ENCODE data around the gene CFAP73. TPM values are rescaled to one million over a fixed set of nuclear protein-coding genes. Genes with fewer than 3 reads are reported as not detected.

The CFAP73 gene
- total and polyA plus RNA-seq, 2 of the 8 experiments (the other 6 are each of a cell fraction or from before 2014, with no cell fraction given), result 0.45 to 0.56 TPM

DNA sequence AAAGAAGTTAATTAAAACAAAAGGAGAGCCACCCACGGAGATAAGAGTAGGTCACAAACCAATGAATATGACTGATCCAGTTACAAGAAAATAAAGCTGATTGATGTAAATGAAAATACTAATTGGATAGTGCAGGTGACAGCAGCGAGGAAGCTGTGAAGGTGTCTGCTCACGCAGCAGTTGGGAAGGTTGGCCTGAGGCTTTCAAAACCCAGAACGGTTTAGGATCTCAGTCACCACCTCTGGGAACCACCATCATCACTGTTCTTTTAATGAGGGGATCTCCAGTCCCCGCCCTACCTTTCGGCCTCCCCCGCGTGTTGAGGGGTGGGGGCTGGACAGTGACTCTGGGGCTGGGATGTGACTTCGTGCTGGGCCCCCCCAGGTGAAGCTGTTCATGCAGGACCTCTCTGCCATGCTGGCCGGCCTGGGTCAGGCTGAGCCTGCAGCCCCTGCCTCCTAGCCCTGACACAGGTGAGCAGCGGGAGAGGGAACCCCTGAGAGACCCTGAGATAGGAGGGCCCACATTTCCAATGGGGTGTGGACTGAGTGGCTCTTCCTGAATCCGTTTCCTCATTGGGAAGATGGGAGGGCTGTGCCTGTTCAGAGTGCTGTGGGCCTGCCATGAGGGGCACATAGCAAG is 7.8 kb downstream of the CFAP73 start (continued):
- TF ChIP-seq, protein P1, sequence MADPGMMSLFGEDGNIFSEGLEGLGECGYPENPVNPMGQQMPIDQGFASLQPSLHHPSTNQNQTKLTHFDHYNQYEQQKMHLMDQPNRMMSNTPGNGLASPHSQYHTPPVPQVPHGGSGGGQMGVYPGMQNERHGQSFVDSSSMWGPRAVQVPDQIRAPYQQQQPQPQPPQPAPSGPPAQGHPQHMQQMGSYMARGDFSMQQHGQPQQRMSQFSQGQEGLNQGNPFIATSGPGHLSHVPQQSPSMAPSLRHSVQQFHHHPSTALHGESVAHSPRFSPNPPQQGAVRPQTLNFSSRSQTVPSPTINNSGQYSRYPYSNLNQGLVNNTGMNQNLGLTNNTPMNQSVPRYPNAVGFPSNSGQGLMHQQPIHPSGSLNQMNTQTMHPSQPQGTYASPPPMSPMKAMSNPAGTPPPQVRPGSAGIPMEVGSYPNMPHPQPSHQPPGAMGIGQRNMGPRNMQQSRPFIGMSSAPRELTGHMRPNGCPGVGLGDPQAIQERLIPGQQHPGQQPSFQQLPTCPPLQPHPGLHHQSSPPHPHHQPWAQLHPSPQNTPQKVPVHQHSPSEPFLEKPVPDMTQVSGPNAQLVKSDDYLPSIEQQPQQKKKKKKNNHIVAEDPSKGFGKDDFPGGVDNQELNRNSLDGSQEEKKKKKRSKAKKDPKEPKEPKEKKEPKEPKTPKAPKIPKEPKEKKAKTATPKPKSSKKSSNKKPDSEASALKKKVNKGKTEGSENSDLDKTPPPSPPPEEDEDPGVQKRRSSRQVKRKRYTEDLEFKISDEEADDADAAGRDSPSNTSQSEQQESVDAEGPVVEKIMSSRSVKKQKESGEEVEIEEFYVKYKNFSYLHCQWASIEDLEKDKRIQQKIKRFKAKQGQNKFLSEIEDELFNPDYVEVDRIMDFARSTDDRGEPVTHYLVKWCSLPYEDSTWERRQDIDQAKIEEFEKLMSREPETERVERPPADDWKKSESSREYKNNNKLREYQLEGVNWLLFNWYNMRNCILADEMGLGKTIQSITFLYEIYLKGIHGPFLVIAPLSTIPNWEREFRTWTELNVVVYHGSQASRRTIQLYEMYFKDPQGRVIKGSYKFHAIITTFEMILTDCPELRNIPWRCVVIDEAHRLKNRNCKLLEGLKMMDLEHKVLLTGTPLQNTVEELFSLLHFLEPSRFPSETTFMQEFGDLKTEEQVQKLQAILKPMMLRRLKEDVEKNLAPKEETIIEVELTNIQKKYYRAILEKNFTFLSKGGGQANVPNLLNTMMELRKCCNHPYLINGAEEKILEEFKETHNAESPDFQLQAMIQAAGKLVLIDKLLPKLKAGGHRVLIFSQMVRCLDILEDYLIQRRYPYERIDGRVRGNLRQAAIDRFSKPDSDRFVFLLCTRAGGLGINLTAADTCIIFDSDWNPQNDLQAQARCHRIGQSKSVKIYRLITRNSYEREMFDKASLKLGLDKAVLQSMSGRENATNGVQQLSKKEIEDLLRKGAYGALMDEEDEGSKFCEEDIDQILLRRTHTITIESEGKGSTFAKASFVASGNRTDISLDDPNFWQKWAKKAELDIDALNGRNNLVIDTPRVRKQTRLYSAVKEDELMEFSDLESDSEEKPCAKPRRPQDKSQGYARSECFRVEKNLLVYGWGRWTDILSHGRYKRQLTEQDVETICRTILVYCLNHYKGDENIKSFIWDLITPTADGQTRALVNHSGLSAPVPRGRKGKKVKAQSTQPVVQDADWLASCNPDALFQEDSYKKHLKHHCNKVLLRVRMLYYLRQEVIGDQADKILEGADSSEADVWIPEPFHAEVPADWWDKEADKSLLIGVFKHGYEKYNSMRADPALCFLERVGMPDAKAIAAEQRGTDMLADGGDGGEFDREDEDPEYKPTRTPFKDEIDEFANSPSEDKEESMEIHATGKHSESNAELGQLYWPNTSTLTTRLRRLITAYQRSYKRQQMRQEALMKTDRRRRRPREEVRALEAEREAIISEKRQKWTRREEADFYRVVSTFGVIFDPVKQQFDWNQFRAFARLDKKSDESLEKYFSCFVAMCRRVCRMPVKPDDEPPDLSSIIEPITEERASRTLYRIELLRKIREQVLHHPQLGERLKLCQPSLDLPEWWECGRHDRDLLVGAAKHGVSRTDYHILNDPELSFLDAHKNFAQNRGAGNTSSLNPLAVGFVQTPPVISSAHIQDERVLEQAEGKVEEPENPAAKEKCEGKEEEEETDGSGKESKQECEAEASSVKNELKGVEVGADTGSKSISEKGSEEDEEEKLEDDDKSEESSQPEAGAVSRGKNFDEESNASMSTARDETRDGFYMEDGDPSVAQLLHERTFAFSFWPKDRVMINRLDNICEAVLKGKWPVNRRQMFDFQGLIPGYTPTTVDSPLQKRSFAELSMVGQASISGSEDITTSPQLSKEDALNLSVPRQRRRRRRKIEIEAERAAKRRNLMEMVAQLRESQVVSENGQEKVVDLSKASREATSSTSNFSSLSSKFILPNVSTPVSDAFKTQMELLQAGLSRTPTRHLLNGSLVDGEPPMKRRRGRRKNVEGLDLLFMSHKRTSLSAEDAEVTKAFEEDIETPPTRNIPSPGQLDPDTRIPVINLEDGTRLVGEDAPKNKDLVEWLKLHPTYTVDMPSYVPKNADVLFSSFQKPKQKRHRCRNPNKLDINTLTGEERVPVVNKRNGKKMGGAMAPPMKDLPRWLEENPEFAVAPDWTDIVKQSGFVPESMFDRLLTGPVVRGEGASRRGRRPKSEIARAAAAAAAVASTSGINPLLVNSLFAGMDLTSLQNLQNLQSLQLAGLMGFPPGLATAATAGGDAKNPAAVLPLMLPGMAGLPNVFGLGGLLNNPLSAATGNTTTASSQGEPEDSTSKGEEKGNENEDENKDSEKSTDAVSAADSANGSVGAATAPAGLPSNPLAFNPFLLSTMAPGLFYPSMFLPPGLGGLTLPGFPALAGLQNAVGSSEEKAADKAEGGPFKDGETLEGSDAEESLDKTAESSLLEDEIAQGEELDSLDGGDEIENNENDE (IDR thresholded peaks at IDR 0.05; ENCODE audit: insufficient replicate concordance, low read length), result no peak
- no peak for TF ChIP-seq NRF1 (IDR thresholded peaks at IDR 0.05; ENCODE audit: low read depth, low read length)
- no peak for TF ChIP-seq GTF2F1 (IDR thresholded peaks at IDR 0.05; ENCODE audit: borderline replicate concordance, low read depth, low read length)
- no peak for TF ChIP-seq BACH1 (IDR thresholded peaks at IDR 0.05; ENCODE audit: low read length)
- no peak for TF ChIP-seq KDM1A (IDR thresholded peaks at IDR 0.05; ENCODE audit: borderline replicate concordance, low read length)
- no peak for TF ChIP-seq CBX5 (IDR thresholded peaks at IDR 0.05; ENCODE audit: low read depth, low read length)
- no peak for TF ChIP-seq CHD2 (IDR thresholded peaks at IDR 0.05; ENCODE audit: low read length)
- no peak for TF ChIP-seq YY1 (IDR thresholded peaks at IDR 0.05; ENCODE audit: low read depth, low read length)
- TF ChIP-seq TAF1 (IDR thresholded peaks at IDR 0.05; ENCODE audit: low read depth, low read length), result no peak
- TF ChIP-seq ASH2L (IDR thresholded peaks at IDR 0.05; ENCODE audit: low read length), result no peak
- TF ChIP-seq EP300 (IDR thresholded peaks at IDR 0.05; ENCODE audit: borderline replicate concordance in 1 of 2, low read depth in 2 of 2, low read length in 2 of 2), result no peak
- TF ChIP-seq TBP (IDR thresholded peaks at IDR 0.05; ENCODE audit: low read depth, low read length), result no peak

Data from H1 (cell line).